Glomerular visceral epithelial cell (primary cell): Measurements from ENCODE around the gene SARS2.

ENCODE experiments used
- DNase-seq: peaks from one replicate; pipeline ENCODE4 v3.0.0-alpha.2; 2016; ENCODE audit errors: extremely low spot score

The SARS2 gene

GRCh38 chr19:38917921-38918491 lies 12.6 kb downstream of the SARS2 start:
- DNase-seq = no peak

GRCh38 chr19:38917516-38917915 lies 13.0 kb downstream of the SARS2 start:
- DNase-seq = no peak

- no peak for DNase-seq
Observed at GRCh38 chr19:38915329-38916321, 14.9 kb downstream of the SARS2 start.

GRCh38 chr19:38913958-38914357 lies 16.6 kb downstream of the SARS2 start:
- no peak for DNase-seq

GRCh38 chr19:38912600-38913514 lies 17.7 kb downstream of the SARS2 start:
- DNase-seq = no peak

GRCh38 chr19:38911388-38912001 lies 19.1 kb downstream of the SARS2 start:
- no peak for DNase-seq

GRCh38 chr19:38910488-38910887 lies 20.1 kb downstream of the SARS2 start:
- no peak for DNase-seq

GRCh38 chr19:38908911-38909310 lies 21.7 kb downstream of the SARS2 start:
- DNase-seq = no peak

- DNase-seq = no peak
Observed at GRCh38 chr19:38907670-38908069, 22.9 kb downstream of the SARS2 start.

GRCh38 chr19:38907227-38907626 lies 23.3 kb downstream of the SARS2 start:
- no peak for DNase-seq

GRCh38 chr19:38905620-38906019 lies 24.9 kb downstream of the SARS2 start:
- no peak for DNase-seq

- DNase-seq = no peak
Observed at GRCh38 chr19:38904581-38905539, 25.7 kb downstream of the SARS2 start.

- no peak for DNase-seq
Observed at GRCh38 chr19:38901683-38902082, 28.9 kb downstream of the SARS2 start.

- DNase-seq = no peak
Observed at GRCh38 chr19:38900743-38901190, 29.8 kb downstream of the SARS2 start.

- no peak for DNase-seq
Observed at GRCh38 chr19:38900202-38900629, 30.3 kb downstream of the SARS2 start.

GRCh38 chr19:38899447-38900201 lies 30.9 kb downstream of the SARS2 start, which contains the start of the genes NFKBIB and SIRT2:
Gene NFKBIB, plus strand, starts transcription at chr19:38899969. Its CDS starts 64 bp downstream, at chr19:38900033.
Gene SIRT2, minus strand, starts transcription at chr19:38899618. Its CDS starts 97 bp downstream, at chr19:38899521.
- peak; percentile 99 for DNase-seq

GRCh38 chr19:38898788-38899446 lies 31.6 kb downstream of the SARS2 start:
- peak; percentile 17 for DNase-seq

GRCh38 chr19:38894968-38895367 lies 35.6 kb downstream of the SARS2 start:
- DNase-seq = no peak

- DNase-seq = no peak
Observed at GRCh38 chr19:38893341-38893771, 37.2 kb downstream of the SARS2 start.
